Central memory CD4-positive, alpha-beta T cell (primary cell): Measurements from ENCODE around the gene PRMT6.
"Not testable (repeated sequence)": the region's sequence is repeated elsewhere in the genome, so short reads cannot be mapped to it uniquely, and the experiment has no call there.

Source experiments
- DNase-seq: peaks from one replicate; pipeline ENCODE4 v3.0.0; 2022
- total RNA-seq, 3 experiments: gene quantifications; one replicate each; lab custom pipeline; 2026; lab: John Stamatoyannopoulos, UW

Gene PRMT6
- 9.8 to 38.1 (median 25.4) reads per million in 3 experiments for total RNA-seq

DNA sequence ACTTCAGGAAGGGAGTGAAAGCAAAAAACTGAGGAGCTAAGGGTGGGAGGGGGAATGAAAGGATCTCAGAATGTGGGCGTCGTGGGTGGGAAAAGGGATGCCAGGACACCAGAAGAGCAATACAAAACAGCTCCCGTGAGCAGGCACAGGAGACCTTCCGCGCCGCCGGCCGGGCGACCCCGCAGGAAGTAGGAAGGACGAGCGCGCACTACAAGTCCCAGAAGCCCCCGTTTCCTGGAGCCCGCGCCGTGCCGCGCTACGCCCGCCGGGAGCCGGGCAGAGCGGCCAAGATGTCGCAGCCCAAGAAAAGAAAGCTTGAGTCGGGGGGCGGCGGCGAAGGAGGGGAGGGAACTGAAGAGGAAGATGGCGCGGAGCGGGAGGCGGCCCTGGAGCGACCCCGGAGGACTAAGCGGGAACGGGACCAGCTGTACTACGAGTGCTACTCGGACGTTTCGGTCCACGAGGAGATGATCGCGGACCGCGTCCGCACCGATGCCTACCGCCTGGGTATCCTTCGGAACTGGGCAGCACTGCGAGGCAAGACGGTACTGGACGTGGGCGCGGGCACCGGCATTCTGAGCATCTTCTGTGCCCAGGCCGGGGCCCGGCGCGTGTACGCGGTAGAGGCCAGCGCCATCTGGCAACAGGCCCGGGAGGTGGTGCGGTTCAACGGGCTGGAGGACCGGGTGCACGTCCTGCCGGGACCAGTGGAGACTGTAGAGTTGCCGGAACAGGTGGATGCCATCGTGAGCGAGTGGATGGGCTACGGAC is at the start of gene PRMT6:
Gene PRMT6 (plus strand): TSS at position 249 of the 771 bp plus-strand sequence. CDS start 42 bp downstream, at position 291.
- DNase-seq, result peak; percentile 79

- no peak for DNase-seq
Measured at GRCh38 chr1:107009281-107009680, 47.2 kb upstream of the PRMT6 start.

DNA sequence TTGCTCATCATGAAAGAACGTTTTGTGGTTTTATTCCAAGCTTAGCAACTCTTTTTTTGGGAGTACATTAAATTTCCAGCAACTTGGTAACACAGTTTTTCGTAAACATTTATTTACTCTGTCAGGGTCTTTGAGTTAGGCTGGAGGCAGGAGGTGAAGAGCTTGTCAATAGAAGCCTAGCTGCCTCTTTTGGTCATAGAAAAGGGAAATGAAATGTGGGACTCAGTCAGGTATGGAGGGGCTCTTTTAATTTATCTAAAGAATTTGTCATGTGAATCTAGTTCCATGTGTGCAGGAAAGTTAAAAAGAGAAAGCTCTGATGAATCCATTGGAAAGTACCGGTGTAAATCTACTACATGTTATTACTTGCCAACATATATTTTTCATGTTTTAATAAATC is 45.9 kb upstream of the PRMT6 start:
- DNase-seq, result no peak

DNA sequence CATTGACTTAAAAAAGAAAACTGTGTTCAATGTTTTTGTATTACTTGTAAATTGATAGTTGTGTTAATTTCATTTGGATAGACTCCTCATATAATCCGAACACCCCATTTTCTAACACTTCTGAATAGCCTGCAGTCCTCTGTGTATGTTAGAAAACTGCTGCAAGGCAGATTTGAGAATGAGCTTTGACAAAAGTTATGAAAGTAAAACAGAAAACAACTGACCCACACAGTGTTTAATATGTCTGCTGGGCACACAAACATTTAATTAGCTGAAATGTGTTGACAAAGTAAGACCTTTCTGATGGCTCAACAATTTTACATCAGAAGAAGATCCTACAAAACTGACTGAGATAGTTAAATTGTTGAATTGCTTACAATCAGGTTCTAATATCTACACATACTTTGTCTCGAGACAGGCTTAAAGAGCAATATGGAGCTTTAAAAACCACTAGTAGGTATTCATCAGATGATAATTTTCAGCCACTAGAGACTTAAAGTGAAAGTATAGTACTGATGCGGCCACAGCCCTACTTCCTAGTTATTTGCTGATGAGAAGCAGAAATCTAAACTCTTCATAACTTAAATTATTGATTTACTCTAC is 40.0 kb upstream of the PRMT6 start:
- no peak for DNase-seq

- no peak for DNase-seq
Measured at GRCh38 chr1:107018445-107018844, 38.0 kb upstream of the PRMT6 start.

- DNase-seq, result no peak
Measured at GRCh38 chr1:107019166-107019565, 37.3 kb upstream of the PRMT6 start.

DNA sequence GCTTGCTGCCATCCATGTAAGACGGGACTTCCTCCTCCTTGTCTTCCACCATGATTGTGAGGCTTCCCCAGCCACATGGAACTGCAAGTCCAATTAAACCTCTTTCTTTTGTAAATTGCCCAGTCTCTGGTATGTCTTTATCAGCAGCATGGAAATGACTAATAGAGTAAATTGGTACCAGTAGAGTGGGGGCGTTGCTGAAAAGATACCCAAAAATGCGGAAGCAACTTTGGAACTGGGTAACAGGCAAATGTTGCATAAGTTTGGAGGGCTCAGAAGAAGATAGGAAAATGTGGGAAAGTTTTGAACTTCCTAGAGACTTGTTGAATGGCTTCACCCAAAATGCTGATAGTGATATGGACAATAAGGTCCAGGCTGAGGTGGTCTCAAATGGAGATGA is 17.6 kb upstream of the PRMT6 start:
- DNase-seq, result not testable (repeated sequence)

GRCh38 chr1:107044310-107045220 is 11.9 kb upstream of the PRMT6 start:
- DNase-seq, result not testable (repeated sequence)

GRCh38 chr1:107047602-107048001 is 8.9 kb upstream of the PRMT6 start:
- DNase-seq, result no peak

GRCh38 chr1:107048241-107048640 is 8.2 kb upstream of the PRMT6 start:
- no peak for DNase-seq

DNA sequence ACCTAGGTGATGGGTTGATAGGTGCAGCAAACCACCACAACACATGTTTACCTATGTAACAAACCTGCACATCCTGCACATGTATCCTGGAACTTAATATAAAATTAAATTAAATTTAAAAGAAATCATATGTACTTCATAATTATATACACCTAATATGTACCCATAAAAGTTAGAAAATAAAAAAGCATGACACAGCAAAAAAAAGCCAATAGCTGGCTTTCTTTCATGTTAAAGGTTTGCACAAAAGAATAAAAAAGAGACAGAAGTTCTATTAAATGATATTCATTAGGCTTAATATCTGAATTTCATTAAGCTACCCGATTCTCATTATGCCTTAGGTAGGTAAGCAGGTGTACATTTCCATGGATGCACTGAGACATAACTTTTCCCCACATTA is 5.2 kb upstream of the PRMT6 start:
- no peak for DNase-seq

DNA sequence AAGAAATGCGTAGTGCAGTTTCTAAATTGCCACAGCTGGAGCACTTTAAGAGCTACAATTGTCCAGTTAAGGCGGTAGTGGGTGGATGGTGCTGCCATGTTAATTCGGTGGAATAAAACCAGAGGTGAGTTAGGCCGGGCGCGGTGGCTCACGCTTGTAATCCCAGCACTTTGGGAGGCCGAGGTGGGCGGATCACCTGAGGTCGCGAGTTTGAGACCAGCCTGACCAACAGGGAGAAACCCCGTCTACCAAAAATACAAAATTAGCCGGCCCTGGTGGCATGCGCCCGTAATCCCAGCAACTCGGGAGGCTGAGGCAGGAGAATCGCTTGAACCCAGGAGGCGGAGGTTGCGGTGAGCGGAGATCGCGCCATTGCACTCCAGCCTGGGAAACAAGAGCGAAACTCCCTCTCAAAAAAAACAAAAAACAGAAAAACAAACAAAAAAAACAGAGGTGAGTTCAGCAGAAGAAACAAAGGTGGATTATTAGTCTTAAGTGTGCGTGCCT is 502 bp upstream of the PRMT6 start:
- not testable (repeated sequence) for DNase-seq

DNA sequence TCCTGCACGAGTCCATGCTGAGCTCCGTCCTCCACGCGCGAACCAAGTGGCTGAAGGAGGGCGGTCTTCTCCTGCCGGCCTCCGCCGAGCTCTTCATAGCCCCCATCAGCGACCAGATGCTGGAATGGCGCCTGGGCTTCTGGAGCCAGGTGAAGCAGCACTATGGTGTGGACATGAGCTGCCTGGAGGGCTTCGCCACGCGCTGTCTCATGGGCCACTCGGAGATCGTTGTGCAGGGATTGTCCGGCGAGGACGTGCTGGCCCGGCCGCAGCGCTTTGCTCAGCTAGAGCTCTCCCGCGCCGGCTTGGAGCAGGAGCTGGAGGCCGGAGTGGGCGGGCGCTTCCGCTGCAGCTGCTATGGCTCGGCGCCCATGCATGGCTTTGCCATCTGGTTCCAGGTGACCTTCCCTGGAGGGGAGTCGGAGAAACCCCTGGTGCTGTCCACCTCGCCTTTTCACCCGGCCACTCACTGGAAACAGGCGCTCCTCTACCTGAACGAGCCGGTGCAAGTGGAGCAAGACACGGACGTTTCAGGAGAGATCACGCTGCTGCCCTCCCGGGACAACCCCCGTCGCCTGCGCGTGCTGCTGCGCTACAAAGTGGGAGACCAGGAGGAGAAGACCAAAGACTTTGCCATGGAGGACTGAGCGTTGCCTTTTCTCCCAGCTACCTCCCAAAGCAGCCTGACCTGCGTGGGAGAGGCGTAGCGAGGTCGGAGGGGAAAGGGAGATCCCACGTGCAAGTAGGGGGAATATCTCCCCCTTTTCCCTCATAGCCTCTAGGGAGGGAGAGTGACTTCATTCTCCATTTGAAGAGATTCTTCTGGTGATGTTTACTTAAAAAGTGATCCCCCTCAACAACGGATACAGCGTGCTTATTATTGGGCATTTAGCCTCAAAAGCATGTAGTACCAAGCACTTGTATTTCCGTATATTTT is 991 bp downstream of the PRMT6 start:
- no peak for DNase-seq

DNA sequence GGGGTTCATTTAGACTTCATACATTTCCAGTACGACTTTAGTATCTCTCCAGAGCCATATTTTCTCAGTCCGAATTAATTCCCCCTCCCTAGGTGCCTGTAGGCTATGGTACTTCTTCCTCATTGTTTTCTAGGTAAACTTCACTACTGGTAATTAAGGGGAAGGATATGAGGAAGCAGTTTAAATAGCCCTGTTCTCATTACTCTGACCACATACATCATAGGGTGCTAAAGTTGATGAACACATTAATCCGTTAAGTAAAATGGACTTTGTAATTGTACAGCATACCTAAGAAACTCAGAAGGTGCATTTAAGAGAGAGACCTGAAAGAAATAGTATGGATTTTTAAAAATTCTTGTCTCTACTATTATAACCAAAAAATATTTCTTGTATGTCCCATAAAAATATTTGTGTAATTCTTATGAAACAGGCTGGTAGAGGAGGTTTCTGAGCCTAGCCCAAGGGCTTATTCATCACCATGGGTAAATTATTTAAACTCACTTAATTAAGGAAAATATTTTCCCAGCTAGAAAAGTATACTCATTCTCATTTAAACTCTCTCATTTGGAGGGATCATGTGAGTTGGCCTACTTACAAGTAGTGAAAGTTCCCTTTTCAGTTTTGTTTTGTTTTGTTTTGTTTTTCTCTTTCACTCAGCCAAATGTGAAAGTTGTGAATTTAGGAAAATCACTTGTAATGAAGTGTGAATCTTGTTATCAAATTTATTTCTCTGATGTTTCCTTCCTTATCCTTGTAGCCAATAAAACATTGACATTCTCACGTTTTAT is 2.0 kb downstream of the PRMT6 start:
- no peak for DNase-seq

DNA sequence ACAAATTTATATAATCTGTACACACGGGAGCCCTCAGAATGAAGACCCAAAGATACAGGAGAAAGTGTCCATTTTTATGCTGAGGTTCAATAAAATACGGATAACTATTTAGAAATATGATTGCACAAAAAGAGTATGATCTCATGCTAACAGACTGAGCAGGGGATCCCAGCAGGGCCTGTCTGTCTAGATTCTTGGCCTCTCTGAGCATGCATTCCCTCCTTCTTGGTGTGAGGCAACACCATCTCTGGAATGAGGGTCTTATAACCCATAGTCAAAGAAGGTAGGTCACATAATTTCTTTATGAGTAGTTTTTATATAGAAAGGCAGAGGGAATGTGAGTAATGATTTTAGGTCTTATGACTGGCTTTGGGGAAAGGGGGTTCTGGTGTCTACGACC is 5.4 kb downstream of the PRMT6 start:
- DNase-seq, result no peak

- no peak for DNase-seq
Measured at GRCh38 chr1:107073493-107073892, 17.0 kb downstream of the PRMT6 start.

DNA sequence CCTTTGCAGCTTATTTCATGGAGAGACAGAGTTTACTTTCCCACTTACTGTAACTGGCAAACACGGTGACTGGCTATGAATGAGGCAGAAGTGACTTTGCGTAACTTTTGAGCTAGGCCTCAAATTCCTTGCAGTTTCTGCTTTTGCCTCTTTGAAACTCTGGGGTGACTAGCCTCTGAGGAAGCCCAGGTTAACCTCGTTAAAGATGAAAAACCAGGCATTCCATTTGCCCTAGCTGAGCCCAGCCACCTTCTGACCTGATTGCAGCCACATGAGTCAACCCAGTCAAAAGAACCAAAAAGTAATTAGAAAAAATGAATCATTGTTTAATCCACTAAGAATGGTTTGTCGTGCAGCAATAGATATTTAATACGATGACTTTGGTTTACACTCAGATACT is 20.4 kb downstream of the PRMT6 start:
- DNase-seq, result no peak

DNA sequence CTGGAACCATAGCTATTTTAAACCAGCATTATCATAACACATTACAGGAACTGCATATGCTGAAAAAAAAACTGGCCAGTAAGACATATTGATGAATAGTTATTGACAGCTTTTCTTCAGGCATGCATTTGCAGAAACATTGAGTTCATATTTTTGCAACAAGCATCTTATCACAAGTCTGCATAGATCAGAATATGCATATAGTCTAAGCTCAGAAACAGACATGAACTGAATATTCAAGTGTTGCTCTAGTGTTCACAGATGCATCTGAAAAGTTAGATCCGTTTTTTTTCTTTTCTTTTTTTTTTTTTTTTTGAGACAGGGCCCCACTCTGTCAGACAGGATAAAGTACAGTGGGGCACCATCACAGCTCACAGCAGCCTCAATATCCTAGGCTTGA is 22.8 kb downstream of the PRMT6 start:
- DNase-seq, result no peak

GRCh38 chr1:107081102-107081501 is 24.6 kb downstream of the PRMT6 start:
- DNase-seq, result no peak

DNA sequence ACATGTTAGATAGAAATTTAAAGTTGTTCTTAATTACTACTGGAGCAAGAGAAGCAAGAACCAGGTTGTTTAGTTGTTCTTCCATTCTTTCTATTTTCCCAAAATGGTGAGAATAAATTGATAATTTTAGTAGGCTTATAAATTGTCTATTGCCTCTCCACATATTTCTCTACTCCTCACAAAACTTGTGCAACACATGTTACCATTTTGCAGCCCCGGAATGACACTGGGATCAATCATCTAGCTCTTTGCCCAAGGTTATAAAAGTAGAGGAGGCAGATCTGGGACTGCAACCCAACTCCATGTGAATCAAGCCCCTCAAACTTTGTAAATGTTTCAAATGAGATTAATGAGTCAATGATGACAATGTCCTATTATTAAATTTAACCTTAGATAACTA is 34.9 kb downstream of the PRMT6 start:
- no peak for DNase-seq

DNA sequence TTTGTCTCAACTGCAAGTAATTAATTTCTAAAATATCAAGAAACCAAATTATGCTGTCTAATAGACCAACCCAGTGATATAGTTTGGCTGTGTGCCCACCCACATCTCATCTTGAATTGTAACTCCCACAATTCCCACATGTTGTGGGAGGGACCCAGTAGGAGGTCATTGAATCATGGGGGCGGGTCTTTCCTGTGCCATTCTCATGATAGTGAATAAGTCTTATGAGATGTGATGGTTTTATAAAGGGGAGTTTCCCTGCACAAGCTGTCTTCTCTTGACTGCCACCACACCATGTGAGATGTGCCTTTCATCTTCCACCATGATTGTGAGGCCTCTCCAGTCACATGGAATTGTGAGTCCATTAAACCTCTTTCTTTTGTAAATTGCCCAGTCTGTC is 36.9 kb downstream of the PRMT6 start:
- not testable (repeated sequence) for DNase-seq
